Fibroblast of skin of right biceps (primary cell): ENCODE measurements around the gene TNFRSF19.
A peak's percentile ranks its signal among the peaks of the same experiment; 100 is the strongest.
"Not testable (repeated sequence)": the region's sequence is repeated elsewhere in the genome, so short reads cannot be mapped to it uniquely, and the experiment has no call there.

Experiments
- DNase-seq: peaks from one replicate; pipeline ENCODE4 v3.0.0-alpha.2; 2013

TNFRSF19 gene

GRCh38 chr13:23570921-23571315, 706 bp downstream of the TNFRSF19 start:
- DNase-seq = peak; percentile 48

- no peak for DNase-seq
Observed at GRCh38 chr13:23571431-23571830, 1.2 kb downstream of the TNFRSF19 start.

GRCh38 chr13:23572836-23573235, 2.6 kb downstream of the TNFRSF19 start:
- DNase-seq = no peak

DNA sequence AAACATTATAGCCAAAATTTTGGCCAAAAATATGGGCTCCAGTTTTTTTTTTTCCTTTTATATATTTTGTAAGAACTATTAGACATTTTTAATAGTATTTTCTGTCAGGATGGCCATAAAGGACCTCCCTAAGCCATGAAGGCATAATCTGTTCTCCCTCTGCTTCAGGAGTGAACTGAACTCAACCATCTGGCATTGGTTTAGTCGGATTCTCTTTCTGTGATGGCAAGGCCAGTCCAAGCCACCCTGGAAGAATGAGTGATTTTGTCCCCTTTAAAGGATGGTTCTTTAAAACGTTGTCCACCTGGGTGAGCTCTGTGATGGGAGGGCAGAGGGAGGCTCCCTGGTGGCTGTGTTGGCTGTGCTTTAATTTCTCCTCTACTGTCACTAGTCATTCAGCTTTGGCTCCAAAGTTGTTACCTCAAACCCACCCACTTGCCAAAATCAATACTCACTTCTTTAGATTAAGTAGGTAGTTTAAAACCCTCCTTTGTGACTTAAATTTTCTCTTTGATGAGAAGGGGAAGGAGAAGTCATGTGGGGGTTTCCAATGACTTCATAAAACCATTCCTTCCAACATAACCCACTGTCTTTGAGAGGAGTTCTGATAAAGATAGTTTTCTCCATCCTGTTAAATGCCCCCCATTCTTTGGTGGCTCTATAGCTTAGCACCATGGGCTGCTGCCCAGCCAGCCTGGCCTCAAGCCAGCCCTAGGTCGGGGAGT, 4.4 kb downstream of the TNFRSF19 start:
- DNase-seq = no peak

- DNase-seq = no peak
Observed at GRCh38 chr13:23575632-23576031, 5.4 kb downstream of the TNFRSF19 start.

- DNase-seq = peak; percentile 76
Observed at GRCh38 chr13:23578411-23579071, 8.3 kb downstream of the TNFRSF19 start.

- peak; percentile 91 for DNase-seq
Observed at GRCh38 chr13:23579072-23579895, 9.1 kb downstream of the TNFRSF19 start.

GRCh38 chr13:23579896-23580683, 9.9 kb downstream of the TNFRSF19 start:
- peak; percentile 34 for DNase-seq

DNA sequence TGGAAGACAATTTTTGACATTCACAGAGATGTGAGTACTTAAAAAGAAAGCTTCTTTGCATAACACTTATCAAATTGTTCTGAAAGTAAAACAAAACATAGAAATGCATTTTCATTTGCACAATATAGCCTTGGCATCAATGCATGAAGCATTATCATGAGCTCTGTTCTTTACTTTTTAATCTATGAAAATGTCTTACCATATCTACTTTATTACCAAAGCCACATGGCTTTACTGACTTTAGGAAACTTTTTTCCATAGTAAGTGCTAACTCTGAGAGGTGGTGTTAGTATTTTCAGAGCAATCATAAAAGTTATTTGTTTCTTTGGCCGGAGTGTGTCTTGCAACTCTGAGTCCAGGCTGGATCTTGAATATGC, 10.5 kb downstream of the TNFRSF19 start:
- no peak for DNase-seq

GRCh38 chr13:23583491-23583890, 13.3 kb downstream of the TNFRSF19 start:
- no peak for DNase-seq

DNA sequence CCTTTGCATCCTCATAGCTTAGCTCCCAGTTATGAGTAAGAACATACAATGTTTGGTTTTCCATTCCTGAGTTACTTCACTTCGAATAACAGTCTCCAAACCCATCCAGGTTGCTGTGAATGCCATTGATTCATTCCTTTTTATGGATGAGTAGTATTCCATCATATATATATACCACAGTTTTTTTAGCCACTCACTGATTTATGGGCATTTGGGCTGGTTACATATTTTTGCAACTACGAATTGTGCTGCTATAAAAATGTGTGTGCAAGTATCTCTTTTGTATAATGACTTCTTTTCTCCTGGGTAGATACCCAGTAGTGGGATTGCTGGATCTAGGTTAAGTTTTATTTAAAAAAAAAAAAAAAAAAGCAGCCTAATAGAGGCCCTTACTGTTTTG, 14.1 kb downstream of the TNFRSF19 start:
- DNase-seq = peak; percentile 43

- DNase-seq = no peak
Observed at GRCh38 chr13:23586336-23586735, 16.1 kb downstream of the TNFRSF19 start.

- DNase-seq = no peak
Observed at GRCh38 chr13:23588666-23589065, 18.5 kb downstream of the TNFRSF19 start.

GRCh38 chr13:23592596-23592995, 22.4 kb downstream of the TNFRSF19 start:
- no peak for DNase-seq

DNA sequence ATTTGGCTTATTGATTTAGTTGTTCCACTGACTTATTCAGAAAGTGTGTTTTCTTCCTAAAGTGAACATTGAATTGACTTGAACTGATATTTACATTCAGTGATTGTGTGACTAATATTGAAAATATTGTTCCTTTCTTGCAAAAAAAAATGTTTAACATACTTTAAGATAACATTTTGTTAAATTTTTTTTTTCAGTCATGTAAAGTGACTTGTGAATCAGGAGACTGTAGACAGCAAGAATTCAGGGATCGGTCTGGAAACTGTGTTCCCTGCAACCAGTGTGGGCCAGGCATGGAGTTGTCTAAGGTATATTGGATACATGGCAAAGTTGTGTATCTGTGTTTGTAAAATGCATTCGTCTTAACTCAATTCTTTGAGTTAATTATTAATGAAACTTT, 22.9 kb downstream of the TNFRSF19 start:
- peak; percentile 34 for DNase-seq

- not testable (repeated sequence) for DNase-seq
Observed at GRCh38 chr13:23594290-23594689, 24.1 kb downstream of the TNFRSF19 start.

GRCh38 chr13:23598369-23598768, 28.2 kb downstream of the TNFRSF19 start:
- DNase-seq = peak; percentile 82

DNA sequence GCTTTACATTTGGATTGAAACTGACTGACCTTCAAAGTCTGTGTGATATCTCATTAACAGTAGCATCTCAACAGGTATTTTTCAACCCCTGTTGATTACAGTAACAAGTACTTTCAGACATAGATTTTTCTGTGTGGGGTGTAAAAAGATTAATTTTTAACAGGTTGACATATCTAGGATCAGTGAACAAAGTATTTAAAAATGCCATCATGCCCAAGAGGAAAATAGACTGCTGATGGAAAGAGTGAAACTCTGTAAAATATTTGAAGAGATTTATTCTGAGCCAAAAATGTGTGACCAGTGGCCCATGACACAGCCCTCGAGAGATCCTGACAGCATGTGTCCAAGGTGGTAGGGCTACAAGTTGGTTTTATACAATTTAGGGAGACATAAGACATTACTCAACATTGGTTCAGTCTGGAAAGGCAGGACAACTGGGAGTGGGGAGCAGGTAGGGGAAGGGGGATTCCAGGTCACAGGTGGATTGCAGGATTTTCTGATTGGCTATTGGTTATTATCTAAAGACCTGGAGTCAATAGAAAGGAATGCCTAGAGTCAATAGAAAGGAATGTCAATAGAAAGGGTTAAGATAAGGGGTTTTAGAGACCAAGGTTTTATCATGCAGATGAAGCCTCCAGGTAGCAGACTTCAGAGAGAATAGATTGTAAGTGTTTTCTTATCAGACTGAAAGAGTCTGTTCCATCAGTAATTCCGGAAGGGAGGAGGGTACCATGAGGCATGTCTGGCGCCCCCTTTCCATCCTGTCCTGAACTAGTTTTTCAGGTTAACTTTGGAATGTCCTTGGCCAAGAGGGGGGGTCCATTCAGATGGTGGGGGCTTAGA, 29.1 kb downstream of the TNFRSF19 start:
- no peak for DNase-seq

GRCh38 chr13:23600100-23600499, 29.9 kb downstream of the TNFRSF19 start:
- DNase-seq = no peak

DNA sequence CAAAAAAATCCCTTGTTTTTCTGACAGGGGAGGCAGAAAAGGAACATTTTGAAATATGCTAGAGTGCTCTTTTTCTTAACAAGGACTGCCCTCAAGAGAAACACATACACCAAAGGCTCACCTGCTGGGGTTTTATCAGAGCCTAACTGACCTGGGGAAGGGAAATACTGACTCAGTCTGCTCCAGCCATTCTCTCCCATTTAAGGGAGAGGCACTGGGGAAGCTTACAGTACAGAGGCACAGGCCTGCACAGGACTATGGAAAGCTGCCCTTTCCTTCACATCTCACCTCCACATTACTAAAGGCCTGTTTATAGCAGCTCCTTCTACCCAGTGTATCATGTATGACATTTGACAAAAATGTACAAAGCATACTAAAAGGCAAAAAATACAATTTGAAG, 30.3 kb downstream of the TNFRSF19 start:
- DNase-seq = no peak

DNA sequence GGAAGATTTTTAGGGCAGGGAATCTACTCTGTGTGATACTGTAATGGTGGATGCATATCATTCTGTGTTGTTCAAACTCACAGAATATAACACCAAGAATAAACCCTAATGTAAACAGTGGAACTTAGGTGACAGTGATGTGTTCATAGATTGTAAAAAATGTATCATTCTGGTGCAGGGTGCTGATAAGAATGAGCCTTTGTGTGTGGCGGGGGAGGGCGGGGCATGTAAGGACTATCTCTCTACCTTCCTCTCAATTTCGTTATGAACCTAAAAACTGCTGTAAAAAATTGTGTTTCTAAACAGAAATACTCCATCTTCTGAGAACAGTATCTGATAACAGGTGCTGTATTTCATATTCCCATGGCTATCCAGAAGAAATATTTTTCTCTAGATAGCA, 35.6 kb downstream of the TNFRSF19 start:
- DNase-seq = no peak

- DNase-seq = no peak
Observed at GRCh38 chr13:23608138-23608537, 37.9 kb downstream of the TNFRSF19 start.
